DND-41 (cell line): Measurements from ENCODE around the gene CREB3L1.

Source experiments
- ATAC-seq: fragments of 200-7000 bp; cut with Tn5 transposase; 3 replicates; pipeline ENCODE4 v1.9.1; 2021; ENCODE audit warnings: low read depth; ENCODE audit not compliant: insufficient read depth
- DNase-seq: peaks from one replicate; pipeline ENCODE4 v3.0.0-alpha.2; 2020
- H2AFZ ChIP-seq: 2 replicates; pipeline ENCODE4 v1.6.0; 2012; ENCODE audit warnings: low read depth, low read length
- H3K27ac ChIP-seq: 2 replicates; pipeline ENCODE4 v1.5.1; 2012; ENCODE audit warnings: low read length, inconsistent platforms
- H3K27me3 ChIP-seq: fragments of 200-600 bp; sonication (generic); 2 replicates; pipeline ENCODE4 v1.6.0; 2012; ENCODE audit warnings: low read length, mild to moderate bottlenecking, inconsistent platforms; ENCODE audit not compliant: insufficient read depth, poor library complexity
- H3K36me3 ChIP-seq: 2 replicates; pipeline ENCODE4 v1.5.1; 2012; ENCODE audit warnings: low read length, inconsistent platforms; ENCODE audit not compliant: insufficient read depth
- H3K4me1 ChIP-seq: 2 replicates; pipeline ENCODE4 v1.5.1; 2012; ENCODE audit warnings: mild to moderate bottlenecking, low read length; ENCODE audit not compliant: insufficient read depth
- H3K4me2 ChIP-seq: 2 replicates; pipeline ENCODE4 v1.6.0; 2012; ENCODE audit warnings: mild to moderate bottlenecking, moderate library complexity, low read length, inconsistent platforms; ENCODE audit not compliant: insufficient read depth
- H3K4me3 ChIP-seq, 2 experiments: fragments of 200-600 bp in 1 of 2; shearing (Covaris generic) in 1 of 2; 2 replicates each; pipeline ENCODE4 v1.5.1; 2012 to 2016; ENCODE audit warnings: inconsistent platforms in 2 of 2, low read length in 2 of 2, mild to moderate bottlenecking in 2 of 2, low read depth in 1 of 2, moderate library complexity in 1 of 2
- H3K79me2 ChIP-seq: 2 replicates; pipeline ENCODE4 v1.6.0; 2012; ENCODE audit warnings: low read length, inconsistent platforms; ENCODE audit not compliant: insufficient read depth
- H3K9ac ChIP-seq: 2 replicates; pipeline ENCODE4 v1.6.0; 2012; ENCODE audit warnings: low read depth, mild to moderate bottlenecking, inconsistent platforms, low read length, moderate library complexity
- H3K9me3 ChIP-seq: 2 replicates; pipeline ENCODE4 v1.5.1; 2012; ENCODE audit warnings: low read length, moderate library complexity, mild to moderate bottlenecking, inconsistent platforms; ENCODE audit not compliant: insufficient read depth, severe bottlenecking
- H4K20me1 ChIP-seq: 2 replicates; pipeline ENCODE4 v1.6.0; 2012; ENCODE audit warnings: low read length; ENCODE audit not compliant: insufficient read depth
- CTCF ChIP-seq: IDR thresholded peaks from 2 replicates; pipeline ENCODE4 v1.5.1; 2012; ENCODE audit warnings: borderline replicate concordance, low read length, moderate library complexity, mild to moderate bottlenecking; ENCODE audit not compliant: poor library complexity, severe bottlenecking; ENCODE audit errors: extremely low read depth
- EZH2 ChIP-seq: IDR thresholded peaks from 3 replicates; pipeline ENCODE4 v1.6.1; 2012; ENCODE audit warnings: borderline replicate concordance, low read depth, mild to moderate bottlenecking, moderate library complexity, low read length, inconsistent platforms; ENCODE audit not compliant: severe bottlenecking

The CREB3L1 gene

GRCh38 chr11:46342239-46342638 is 64.8 kb downstream of the CREB3L1 start:
- Histone ChIP-seq H3K36me3 (no peaks in the 10 kb centered on the region), H3K79me2 (peaks cover 4% of the 10 kb centered on the region; the same call in 1 of the 2 replicates), H3K9me3 (no peaks in the 10 kb centered on the region), H3K4me3 (no peak overlapping the region; a peak in 1 of 4 replicates), H4K20me1 (no peaks in the 10 kb centered on the region), H3K27me3 (no peaks in the 10 kb centered on the region), H2AFZ (peak overlapping the region; percentile 75), H3K9ac (peak overlapping the region; percentile 20), H3K27ac (peak overlapping the region; percentile 72), H3K4me2 (peak overlapping the region; percentile 33), H3K4me1 (peaks cover 34% of the 10 kb centered on the region)
- DNase-seq (peak; percentile 79), ATAC-seq (peak; percentile 84)
- TF ChIP-seq CTCF (no peak), EZH2 (no peak)

- Histone ChIP-seq H3K27me3 (no peaks in the 10 kb centered on the region), H3K9ac (no peak overlapping the region), H2AFZ (no peak overlapping the region), H3K27ac (peak overlapping the region; percentile 13; the same call in 1 of the 2 replicates), H3K4me1 (peaks cover 41% of the 10 kb centered on the region), H3K36me3 (no peaks in the 10 kb centered on the region; the same call in 1 of the 2 replicates), H3K9me3 (no peaks in the 10 kb centered on the region), H3K79me2 (peaks cover 15% of the 10 kb centered on the region), H4K20me1 (peaks cover 6% of the 10 kb centered on the region), H3K4me3 (no peak overlapping the region), H3K4me2 (no peak overlapping the region)
- ATAC-seq (no peak), DNase-seq (no peak)
- TF ChIP-seq CTCF (no peak), EZH2 (no peak)
These were observed 66.1 kb downstream of the CREB3L1 start for GRCh38 chr11:46343520-46343919.

GRCh38 chr11:46345131-46345597 is 67.7 kb downstream of the CREB3L1 start:
- no peak for ATAC-seq
- Histone ChIP-seq H3K27ac (no peak overlapping the region), H2AFZ (no peak overlapping the region), H4K20me1 (peaks cover 11% of the 10 kb centered on the region), H3K4me3 (no peak overlapping the region), H3K36me3 (peaks cover 5% of the 10 kb centered on the region; the same call in 1 of the 2 replicates), H3K4me2 (no peak overlapping the region), H3K4me1 (peaks cover 57% of the 10 kb centered on the region), H3K9me3 (no peaks in the 10 kb centered on the region), H3K9ac (no peak overlapping the region), H3K79me2 (peaks cover 31% of the 10 kb centered on the region), H3K27me3 (no peaks in the 10 kb centered on the region)
- no peak for TF ChIP-seq EZH2
- no peak for TF ChIP-seq CTCF
- DNase-seq = no peak
